Testis (tissue), 5 donors: Measurements from ENCODE around the gene SETD3. TPM values are rescaled to one million over a fixed set of nuclear protein-coding genes. Genes with fewer than 3 reads are reported as not detected.

Source experiments
- DNase-seq: peaks from one replicate; pipeline ENCODE4 v3.0.0-alpha.2; 2019
- H3K27ac ChIP-seq, 2 donors: fragments of 200-600 bp; sonication (generic); one replicate each; pipeline ENCODE4 v1.5.1; 2019
- H3K27me3 ChIP-seq: fragments of 200-600 bp; sonication (generic); one replicate; pipeline ENCODE4 v1.5.1; 2019
- H3K36me3 ChIP-seq: fragments of 200-600 bp; sonication (generic); one replicate; pipeline ENCODE4 v1.5.1; 2017; ENCODE audit warnings: low read depth; ENCODE audit errors: missing control alignments
- H3K4me1 ChIP-seq: fragments of 200-600 bp; sonication (generic); one replicate; pipeline ENCODE4 v1.5.1; 2019
- H3K4me3 ChIP-seq, 2 donors: fragments of 200-600 bp; sonication (generic); one replicate each; pipeline ENCODE4 v1.5.1; 2017 to 2019
- H3K9me3 ChIP-seq: fragments of 200-600 bp; sonication (generic); one replicate; pipeline ENCODE4 v1.5.1; 2017
- POLR2A ChIP-seq: fragments of 450-650 bp; IDR thresholded peaks from one replicate; pipeline ENCODE4 v1.6.1; 2017; ENCODE audit warnings: antibody characterized with exemption, mild to moderate bottlenecking, moderate library complexity
- WGBS, 2 donors: methylation state at CpG; one replicate each; pipeline ENCODE4 v1.1.5; 2018; 5-methylcytosine and 5-hydroxymethylcytosine counted together
- intact Hi-C: fragments of 100-400 bp; cut with DNase I; formaldehyde crosslinking; loops from one replicate; pipeline ENCODE4 v1.15.1; 2023; ENCODE audit warnings: low total_unique reads
- long read RNA-seq, 2 donors: transcript quantifications; one replicate each; lab custom pipeline, GENCODE V29; 2026
- polyA plus RNA-seq: library from polyadenylated mRNA; stranded (reverse); fragments of 350-450 nt; fragmentation: Illumina TruSeq; extraction: RNeasy Lipid Tissue Mini Kit (QIAGEN cat#74804); gene quantifications from one replicate; pipeline ENCODE4 v1.2.3, GENCODE V29; 2014; ENCODE audit warnings: low read depth, low replicate concordance; ENCODE audit not compliant: insufficient read depth
- total RNA-seq, 2 donors: library from RNA; depleted of rRNA; stranded (reverse); fragments of >200 nt; gene quantifications; one replicate each; pipeline ENCODE4 v1.2.3, GENCODE V29; 2016
- TF ChIP-seq, protein P1 (sequence below), 3 experiments: fragments of 450-650 bp in 2 of 3; fragments of 200-600 bp in 1 of 3; sonication (generic) in 1 of 3; IDR thresholded peaks; one replicate each; pipeline ENCODE4 v1.5.1; 2016 to 2019; ENCODE audit warnings: antibody characterized with exemption in 3 of 3, mild to moderate bottlenecking in 2 of 3, moderate library complexity in 1 of 3

The SETD3 gene
- total RNA-seq (100 to 1,000 TPM; 135 to 160 TPM), polyA plus RNA-seq (186 TPM)
- long read RNA-seq, donor 1, transcript SETD3-202 (13 exons, 2,878 nt): major isoform, 10 of 40 reads
- long read RNA-seq, donor 1, partial matches to known transcripts: 30 of 40 reads
- long read RNA-seq, donor 1, other reads (novel, unspliced or antisense): 0 of 40 reads
- long read RNA-seq, donor 2, transcript SETD3-202 (13 exons, 2,878 nt): major isoform, 8 of 8 reads
- long read RNA-seq, donor 2, partial matches to known transcripts: 0 of 8 reads
- long read RNA-seq, donor 2, other reads (novel, unspliced or antisense): 0 of 8 reads

DNA sequence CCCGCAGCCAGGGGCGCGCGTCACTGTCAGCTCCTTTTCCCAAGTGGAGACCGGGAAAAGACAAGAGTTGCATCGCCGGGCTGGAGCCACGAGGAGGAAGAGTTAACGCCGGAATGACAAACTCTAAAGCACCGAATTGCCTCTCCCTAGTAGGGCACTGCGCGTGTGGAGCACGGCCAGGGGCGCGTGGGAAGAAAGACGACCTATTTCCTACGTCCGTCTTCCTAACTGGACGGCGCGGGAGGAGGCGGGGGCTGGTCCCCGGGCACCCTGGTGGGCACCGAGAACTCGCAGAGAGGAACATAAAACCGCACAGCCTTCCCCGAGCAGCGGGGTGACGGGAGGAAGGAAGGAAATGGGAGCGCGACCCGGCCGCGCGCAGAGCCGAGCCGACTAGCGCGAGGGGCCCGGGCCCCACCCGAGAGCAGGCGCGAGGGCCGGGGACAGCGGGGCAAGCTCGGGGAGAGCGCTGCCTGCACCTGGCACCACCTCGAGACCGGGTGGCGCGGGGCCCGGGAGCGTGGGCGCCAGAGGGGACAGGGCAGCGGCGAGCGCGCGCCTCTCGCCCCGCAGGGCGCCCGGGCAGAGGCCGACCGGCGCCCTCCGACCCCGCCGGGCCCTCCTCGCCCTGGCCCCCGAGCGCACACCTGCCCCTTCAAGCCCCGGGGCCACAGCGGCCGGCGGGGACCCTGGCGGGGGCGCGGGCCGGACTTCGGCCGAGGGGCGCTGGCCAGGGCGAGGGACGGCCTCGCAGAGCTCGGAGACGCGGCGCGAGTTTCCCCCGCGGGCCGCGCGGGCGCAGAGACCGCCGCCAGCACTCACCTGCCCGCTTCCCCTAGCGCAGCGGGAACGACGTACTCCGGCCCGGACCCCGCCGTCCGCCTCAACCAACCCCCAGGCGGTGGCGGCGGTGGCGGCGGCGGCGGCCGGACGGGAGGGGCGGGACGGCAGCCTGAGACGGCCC is at the start of gene SETD3:
SETD3 (minus strand) TSS at position 954 of the 964 bp plus-strand sequence. CDS start 15,054 bp downstream, outside the sequence.
- peaks cover 22% of the 10 kb centered on the region for H3K4me1 ChIP-seq
- 0 to 1% methylated on average over 25 to 76 of the region's 122 CpGs for WGBS, 2 donors
- TF ChIP-seq, protein P1, sequence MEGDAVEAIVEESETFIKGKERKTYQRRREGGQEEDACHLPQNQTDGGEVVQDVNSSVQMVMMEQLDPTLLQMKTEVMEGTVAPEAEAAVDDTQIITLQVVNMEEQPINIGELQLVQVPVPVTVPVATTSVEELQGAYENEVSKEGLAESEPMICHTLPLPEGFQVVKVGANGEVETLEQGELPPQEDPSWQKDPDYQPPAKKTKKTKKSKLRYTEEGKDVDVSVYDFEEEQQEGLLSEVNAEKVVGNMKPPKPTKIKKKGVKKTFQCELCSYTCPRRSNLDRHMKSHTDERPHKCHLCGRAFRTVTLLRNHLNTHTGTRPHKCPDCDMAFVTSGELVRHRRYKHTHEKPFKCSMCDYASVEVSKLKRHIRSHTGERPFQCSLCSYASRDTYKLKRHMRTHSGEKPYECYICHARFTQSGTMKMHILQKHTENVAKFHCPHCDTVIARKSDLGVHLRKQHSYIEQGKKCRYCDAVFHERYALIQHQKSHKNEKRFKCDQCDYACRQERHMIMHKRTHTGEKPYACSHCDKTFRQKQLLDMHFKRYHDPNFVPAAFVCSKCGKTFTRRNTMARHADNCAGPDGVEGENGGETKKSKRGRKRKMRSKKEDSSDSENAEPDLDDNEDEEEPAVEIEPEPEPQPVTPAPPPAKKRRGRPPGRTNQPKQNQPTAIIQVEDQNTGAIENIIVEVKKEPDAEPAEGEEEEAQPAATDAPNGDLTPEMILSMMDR (IDR thresholded peaks at IDR 0.05): peak in 1 of 3 experiments; percentile 24
- no peak for TF ChIP-seq POLR2A

DNA sequence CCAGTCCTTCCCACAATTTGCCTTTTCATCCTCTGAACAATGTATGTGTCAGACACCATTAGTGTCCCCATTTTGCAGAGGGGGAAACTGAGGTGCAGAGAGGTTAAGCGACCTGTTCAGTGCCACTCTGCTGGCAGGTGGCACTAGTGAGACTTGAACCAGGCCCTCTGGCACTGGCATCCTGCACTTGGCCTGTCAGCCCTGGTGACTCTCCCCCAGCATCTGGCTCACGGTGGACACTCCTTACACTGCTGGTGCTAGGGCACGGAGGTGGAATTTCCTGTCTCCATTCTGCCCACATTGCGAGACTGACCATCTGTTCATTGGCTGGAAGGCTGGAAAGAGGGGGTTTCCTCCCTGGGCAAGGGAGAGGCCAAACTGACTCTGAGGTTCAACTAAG is 49.2 kb upstream of the SETD3 start:
- no peak for TF ChIP-seq POLR2A
- TF ChIP-seq, protein P1 (IDR thresholded peaks at IDR 0.05): no peak
- Histone ChIP-seq H3K36me3 (no peaks in the 10 kb centered on the region), H3K27ac (no peak overlapping the region), H3K4me1 (peaks cover 3% of the 10 kb centered on the region), H3K27me3 (no peaks in the 10 kb centered on the region), H3K4me3 (no peak overlapping the region), H3K9me3 (no peaks in the 10 kb centered on the region)
- intact Hi-C loops: no loop called here
- DNase-seq: no peak
- WGBS, 2 donors: 76 to 93% methylated on average over 3 to 4 of the region's 4 CpGs

More for the DNA sequence above, at the start of gene SETD3:
- Histone ChIP-seq H3K36me3 (no peaks in the 10 kb centered on the region), H3K27ac (peak within 1 kb of the TSS; percentile 87 to 89), H3K4me3 (peak within 1 kb of the TSS; percentile 95 to 100), H3K27me3 (no peaks in the 10 kb centered on the region), H3K9me3 (no peaks in the 10 kb centered on the region)
- DNase-seq: peak; percentile 63
- intact Hi-C loops: no loop called here

DNA sequence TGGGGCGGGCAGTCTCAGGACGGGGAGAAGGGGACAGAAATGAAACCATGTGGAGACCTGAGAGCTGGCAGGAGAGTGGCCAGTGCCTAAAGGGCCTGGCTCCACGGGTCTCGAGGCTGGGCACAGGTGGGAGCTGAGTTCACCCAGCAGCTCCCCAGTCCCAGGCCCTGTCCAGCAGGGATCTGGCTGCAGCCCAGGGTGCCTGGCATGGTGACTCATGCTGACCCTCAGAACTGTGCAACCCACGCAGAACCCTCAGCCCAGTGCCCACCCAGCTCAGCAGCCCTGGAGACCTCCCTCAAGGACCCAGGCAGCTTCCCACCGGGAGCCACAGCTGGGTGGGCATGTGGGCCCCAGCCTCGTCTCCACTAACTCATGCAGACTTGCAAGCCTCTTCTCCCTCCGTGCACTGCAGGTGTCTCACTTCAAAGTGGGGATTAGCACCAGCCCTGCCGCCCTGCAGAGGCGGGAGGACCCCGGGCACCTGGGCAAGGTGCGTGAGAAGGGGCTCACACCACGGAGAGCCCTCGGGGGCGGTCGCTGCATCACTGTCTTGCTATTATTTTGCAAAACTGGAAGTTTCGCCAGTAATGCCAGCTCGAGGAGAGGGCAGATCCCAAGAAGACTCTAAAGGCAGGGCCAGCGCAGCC is 46.9 kb upstream of the SETD3 start:
- no peak overlapping the region for H3K27ac ChIP-seq
- no peaks in the 10 kb centered on the region for H3K27me3 ChIP-seq
- H3K36me3 ChIP-seq: no peaks in the 10 kb centered on the region
- 83 to 88% methylated on average over 13 to 19 of the region's 19 CpGs for WGBS, 2 donors
- H3K4me3 ChIP-seq: no peak overlapping the region
- intact Hi-C loops: no loop called here
- TF ChIP-seq POLR2A: no peak
- TF ChIP-seq, protein P1 (IDR thresholded peaks at IDR 0.05): no peak
- DNase-seq: no peak
- no peaks in the 10 kb centered on the region for H3K9me3 ChIP-seq
- H3K4me1 ChIP-seq: peaks cover 20% of the 10 kb centered on the region

DNA sequence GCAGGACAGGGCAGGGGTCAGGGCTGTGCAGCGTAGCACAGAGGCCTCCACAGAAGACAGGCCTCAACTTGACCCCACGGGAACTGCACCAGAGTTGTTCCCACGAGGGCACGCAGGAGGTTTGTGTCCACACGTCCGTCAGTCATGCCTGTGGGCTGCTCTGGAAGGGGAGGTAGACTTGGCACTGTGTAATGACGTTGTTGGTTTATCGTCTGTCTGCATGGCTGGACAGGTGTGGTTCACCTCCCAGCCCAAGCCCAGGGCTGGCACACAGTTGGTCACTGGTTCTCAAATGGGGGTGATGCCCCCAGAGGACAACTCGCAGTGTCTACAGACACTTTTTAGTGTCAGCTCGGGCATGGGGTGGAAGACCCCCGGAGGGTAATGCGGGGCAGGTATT is 46.4 kb upstream of the SETD3 start:
- no peak for TF ChIP-seq POLR2A
- TF ChIP-seq, protein P1 (IDR thresholded peaks at IDR 0.05): no peak
- Histone ChIP-seq H3K36me3 (no peaks in the 10 kb centered on the region), H3K4me3 (no peak overlapping the region), H3K4me1 (peaks cover 20% of the 10 kb centered on the region), H3K27me3 (no peaks in the 10 kb centered on the region), H3K9me3 (no peaks in the 10 kb centered on the region), H3K27ac (no peak overlapping the region)
- DNase-seq: no peak
- intact Hi-C loops: no loop called here
- WGBS, 2 donors: 79 to 80% methylated on average over 5 to 12 of the region's 12 CpGs
